BE2C (cell line): Measurements from ENCODE around the gene CDH23.

Experiments
- DNase-seq: peaks from one replicate; pipeline ENCODE4 v3.0.0-alpha.2; 2020
- H3K27me3 ChIP-seq: fragments of 250-450 bp; sonication (Bioruptor Pico); 2 replicates; pipeline ENCODE4 v1.5.1; 2020; ENCODE audit warnings: mild to moderate bottlenecking
- H3K36me3 ChIP-seq: fragments of 250-450 bp; sonication (Bioruptor Pico); 2 replicates; pipeline ENCODE4 v1.5.1; 2020; ENCODE audit warnings: mild to moderate bottlenecking
- H3K4me1 ChIP-seq: fragments of 250-450 bp; sonication (Bioruptor Pico); 2 replicates; pipeline ENCODE4 v1.5.1; 2020
- H3K4me3 ChIP-seq: 2 replicates; pipeline ENCODE4 v1.5.1; 2011; ENCODE audit warnings: low read depth, low read length
- H3K9me3 ChIP-seq: fragments of 250-450 bp; sonication (Bioruptor Pico); 2 replicates; pipeline ENCODE4 v1.5.1; 2020
- CTCF ChIP-seq: IDR thresholded peaks from 2 replicates; pipeline ENCODE4 v1.5.1; 2012; ENCODE audit warnings: mild to moderate bottlenecking, low read depth, low read length

The CDH23 gene

GRCh38 chr10:71812913-71813590 is 416.3 kb downstream of the CDH23 start:
- peaks cover 14% of the 10 kb centered on the region for H3K4me1 ChIP-seq
- no peak for DNase-seq

GRCh38 chr10:71814922-71815411 is 418.2 kb downstream of the CDH23 start:
- peak; percentile 33 for DNase-seq
- H3K9me3 ChIP-seq, result no peaks in the 10 kb centered on the region
- no peaks in the 10 kb centered on the region for H3K27me3 ChIP-seq
- H3K4me3 ChIP-seq, result no peak overlapping the region
- peaks cover 14% of the 10 kb centered on the region for H3K4me1 ChIP-seq
- peaks cover 54% of the 10 kb centered on the region for H3K36me3 ChIP-seq
- TF ChIP-seq CTCF, result 0 out of 2 replicates have a peak, but pooled peaks have one; percentile 3

More at GRCh38 chr10:71812913-71813590, 416.3 kb downstream of the CDH23 start:
- no peaks in the 10 kb centered on the region for H3K27me3 ChIP-seq
- H3K9me3 ChIP-seq, result no peaks in the 10 kb centered on the region
- no peak for TF ChIP-seq CTCF
- H3K36me3 ChIP-seq, result peaks cover 35% of the 10 kb centered on the region
- H3K4me3 ChIP-seq, result no peak overlapping the region

GRCh38 chr10:71815515-71816130 is 418.9 kb downstream of the CDH23 start:
- peaks cover 61% of the 10 kb centered on the region for H3K36me3 ChIP-seq
- DNase-seq, result no peak
- H3K27me3 ChIP-seq, result no peaks in the 10 kb centered on the region
- no peak overlapping the region for H3K4me3 ChIP-seq
- peaks cover 14% of the 10 kb centered on the region for H3K4me1 ChIP-seq
- TF ChIP-seq CTCF, result no peak
- no peaks in the 10 kb centered on the region for H3K9me3 ChIP-seq

GRCh38 chr10:71816421-71816851 is 419.7 kb downstream of the CDH23 start:
- H3K27me3 ChIP-seq, result no peaks in the 10 kb centered on the region
- TF ChIP-seq CTCF, result no peak
- peaks cover 14% of the 10 kb centered on the region for H3K4me1 ChIP-seq
- H3K36me3 ChIP-seq, result peaks cover 69% of the 10 kb centered on the region
- no peak overlapping the region for H3K4me3 ChIP-seq
- H3K9me3 ChIP-seq, result no peaks in the 10 kb centered on the region
- DNase-seq, result no peak

GRCh38 chr10:71816936-71817618 is 420.4 kb downstream of the CDH23 start:
- H3K9me3 ChIP-seq, result no peaks in the 10 kb centered on the region
- peaks cover 75% of the 10 kb centered on the region for H3K36me3 ChIP-seq
- peaks cover 13% of the 10 kb centered on the region for H3K4me1 ChIP-seq
- no peaks in the 10 kb centered on the region for H3K27me3 ChIP-seq
- DNase-seq, result no peak
- TF ChIP-seq CTCF, result no peak
- no peak overlapping the region for H3K4me3 ChIP-seq
